B cell (primary cell): ENCODE measurements around the gene ZNF260. TPM values are rescaled to one million over a fixed set of nuclear protein-coding genes. Genes with fewer than 3 reads are reported as not detected.

Source experiments
- ATAC-seq: fragments of 200-7000 bp; cut with Tn5 transposase; one replicate; pipeline ENCODE4 v1.10.0; 2021; ENCODE audit warnings: low read depth, mild to moderate bottlenecking, moderate number of reproducible peaks, moderate library complexity
- CTCF ChIA-PET: fragments of 350-600 bp; sonication (Branson Sonifier 250); formaldehyde crosslinking; loops from one replicate; lab custom pipeline; 2021; ENCODE audit warnings: antibody characterized with exemption, inconsistent platforms; lab: Charles Lee
- POLR2A ChIA-PET: fragments of 350-600 bp; sonication (Branson Sonifier 250); formaldehyde crosslinking; loops from one replicate; lab custom pipeline; 2021; ENCODE audit warnings: antibody characterized with exemption; lab: Charles Lee
- DNase-seq: peaks from one replicate; pipeline ENCODE4 v3.0.0; 2013
- H2AFZ ChIP-seq: 2 replicates; pipeline ENCODE4 v1.6.1; 2012; ENCODE audit warnings: mild to moderate bottlenecking, low read depth, low read length; ENCODE audit not compliant: insufficient read depth, poor library complexity, severe bottlenecking
- H3K27ac ChIP-seq, 2 donors: 1 replicate in 1 of 2; 2 replicates in 1 of 2; pipeline ENCODE4 v1.5.1; 2012 to 2013; ENCODE audit warnings: low read length in 2 of 2, mild to moderate bottlenecking in 2 of 2, moderate library complexity in 1 of 2
- H3K27me3 ChIP-seq, 4 experiments: fragments of 200-600 bp in 1 of 4; sonication (generic) in 1 of 4; replicated peaks in 1 of 4; 1 replicate in 2 of 4; 2 replicates in 2 of 4; pipeline versions ENCODE4 v1.6.1 to v1.7.0; 2013 to 2016; ENCODE audit warnings: low read length in 3 of 4, mild to moderate bottlenecking in 2 of 4, mixed read lengths in 1 of 4, moderate library complexity in 1 of 4; ENCODE audit not compliant: insufficient read depth in 4 of 4, control insufficient read depth in 3 of 4; ENCODE audit errors: control extremely low read depth in 1 of 4
- H3K36me3 ChIP-seq, 2 experiments: replicated peaks in 1 of 2; 1 replicate in 1 of 2; 2 replicates in 1 of 2; pipeline versions ENCODE4 v1.6.1 to v1.7.1; 2013; ENCODE audit warnings: low read length in 1 of 2; ENCODE audit not compliant: insufficient read depth in 2 of 2, control insufficient read depth in 1 of 2; ENCODE audit errors: control extremely low read depth in 1 of 2, extremely low read depth in 1 of 2
- H3K4me1 ChIP-seq, 2 donors: fragments of 200-600 bp in 1 of 2; sonication (generic) in 1 of 2; 1 replicate in 1 of 2; 2 replicates in 1 of 2; pipeline versions ENCODE4 v1.5.1 to v1.6.1; 2013 to 2017; ENCODE audit warnings: low read length in 2 of 2; ENCODE audit not compliant: control insufficient read depth in 2 of 2, insufficient read depth in 2 of 2
- H3K4me2 ChIP-seq: replicated peaks from 2 replicates; pipeline ENCODE3; 2012; ENCODE audit warnings: mild to moderate bottlenecking, low read depth, low read length; ENCODE audit not compliant: poor library complexity, severe bottlenecking
- H3K4me3 ChIP-seq, 5 experiments: fragments of 200-600 bp in 1 of 5; sonication (generic) in 1 of 5; 1 replicate in 3 of 5; 2 replicates in 2 of 5; pipeline versions ENCODE4 v1.5.1 to v1.7.0; 2011 to 2016; ENCODE audit warnings: low read length in 4 of 5, mild to moderate bottlenecking in 4 of 5, low read depth in 2 of 5, control low read depth in 1 of 5, moderate library complexity in 1 of 5; ENCODE audit not compliant: insufficient read depth in 1 of 5; ENCODE audit errors: control extremely low read depth in 1 of 5, extremely low read depth in 1 of 5
- H3K79me2 ChIP-seq: fragments of 200-600 bp; sonication (generic); one replicate; pipeline ENCODE4 v1.6.0; 2016; ENCODE audit warnings: low read length; ENCODE audit not compliant: control insufficient read depth, insufficient read depth
- H3K9ac ChIP-seq: fragments of 200-600 bp; sonication (generic); 2 replicates; pipeline ENCODE4 v1.6.1; 2017; ENCODE audit warnings: mild to moderate bottlenecking, low read length, moderate library complexity
- H3K9me3 ChIP-seq, 3 donors: one replicate each; pipeline versions ENCODE4 v1.6.1 to v1.7.1; 2013; ENCODE audit warnings: low read length in 2 of 3; ENCODE audit not compliant: control insufficient read depth in 2 of 3, insufficient read depth in 1 of 3; ENCODE audit errors: control extremely low read depth in 1 of 3
- H4K20me1 ChIP-seq: 2 replicates; pipeline ENCODE4 v1.6.0; 2012; ENCODE audit warnings: mild to moderate bottlenecking, low read length; ENCODE audit not compliant: insufficient read depth, control insufficient read depth, poor library complexity, severe bottlenecking
- H3K27ac Mint-ChIP-seq: one replicate; pipeline ENCODE4 v1.8.0; 2021; ENCODE audit warnings: mixed read lengths
- H3K27me3 Mint-ChIP-seq: one replicate; pipeline ENCODE4 v1.8.0; 2021; ENCODE audit warnings: mixed read lengths
- H3K4me1 Mint-ChIP-seq: one replicate; pipeline ENCODE4 v1.8.0; 2021; ENCODE audit warnings: mixed read lengths
- H3K4me3 Mint-ChIP-seq: one replicate; pipeline ENCODE4 v1.8.0; 2021; ENCODE audit warnings: mixed read lengths
- H3K9me3 Mint-ChIP-seq: one replicate; pipeline ENCODE4 v1.8.0; 2022; ENCODE audit warnings: mixed read lengths; ENCODE audit not compliant: insufficient read depth
- EZH2 ChIP-seq: IDR thresholded peaks from 2 replicates; pipeline ENCODE4 v1.6.1; 2012; ENCODE audit warnings: borderline replicate concordance, low read depth, mild to moderate bottlenecking, moderate library complexity, low read length; ENCODE audit not compliant: insufficient read depth, poor library complexity, severe bottlenecking
- WGBS: methylation state at CpG from one replicate; pipeline ENCODE4 v1.1.5; 2013; ENCODE audit warnings: missing lambda C conversion rate; ENCODE audit not compliant: insufficient coverage; 5-methylcytosine and 5-hydroxymethylcytosine counted together
- intact Hi-C: fragments of 100-400 bp; cut with micrococcal nuclease; formaldehyde crosslinking; loops from one replicate; pipeline ENCODE4 v1.10.0; 2022
- polyA plus RNA-seq: library from polyadenylated mRNA; depleted of rRNA; stranded (reverse); fragments of >200 nt; gene quantifications from 2 replicates; pipeline ENCODE4 v1.2.3, GENCODE V29; 2012
- total RNA-seq, 2 donors: library from RNA; stranded (reverse); fragments of 120-200 nt in 1 of 2; gene quantifications; 1 replicate in 1 of 2; 2 replicates in 1 of 2; pipeline versions ENCODE4 v1.2.3 to v1.2.4, GENCODE V29; 2013 to 2022
- TF ChIP-seq, protein P1 (sequence below): fragments of 200-600 bp; IDR thresholded peaks from one replicate; pipeline ENCODE4 v1.8.0; 2022; ENCODE audit warnings: antibody characterized with exemption, mild to moderate bottlenecking

Gene ZNF260
- total and polyA plus RNA-seq, 2 donors (not counting 1 experiment from before 2014, with no cell fraction given), result 3.0 to 20.4 TPM

DNA sequence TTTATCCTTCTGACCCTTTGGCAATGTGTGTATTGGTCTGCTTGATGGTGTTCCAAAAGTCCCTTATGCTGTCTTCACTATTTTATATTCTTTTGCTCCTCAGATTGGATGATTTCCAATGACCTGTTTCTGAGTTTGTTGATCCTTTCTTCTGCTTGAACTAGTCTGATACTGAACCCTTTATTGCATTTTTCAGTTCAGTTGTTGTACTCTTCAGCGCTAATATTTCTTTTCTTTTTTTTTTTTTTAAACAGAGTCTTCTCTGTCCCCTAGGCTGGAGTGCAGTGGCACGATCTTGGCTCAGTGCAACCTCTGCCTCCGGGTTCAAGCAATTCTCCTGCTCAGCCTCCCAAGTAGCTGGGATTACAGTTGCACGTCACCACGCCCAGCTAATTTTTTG, 26.1 kb downstream of the ZNF260 start:
- DNase-seq (no peak), ATAC-seq (no peak)
- H3K4me1 Mint-ChIP-seq, result no peaks in the 10 kb centered on the region
- Histone ChIP-seq H3K4me1 (no peaks in the 10 kb centered on the region), H2AFZ (no peak overlapping the region), H4K20me1 (no peaks in the 10 kb centered on the region), H3K4me3 (no peak overlapping the region), H3K4me2 (no peak overlapping the region), H3K27me3 (no peaks in the 10 kb centered on the region), H3K27ac (no peak overlapping the region), H3K9ac (no peak overlapping the region), H3K36me3 (no peaks in the 10 kb centered on the region), H3K9me3 (peaks cover 3 to 83% (median 39%) of the 10 kb centered on the region in 3 donors), H3K79me2 (no peaks in the 10 kb centered on the region)
- no peak overlapping the region for H3K27ac Mint-ChIP-seq
- no peaks in the 10 kb centered on the region for H3K27me3 Mint-ChIP-seq
- H3K9me3 Mint-ChIP-seq, result peaks cover 16% of the 10 kb centered on the region
- CTCF ChIA-PET, result no interaction called here
- no peak overlapping the region for H3K4me3 Mint-ChIP-seq
- TF ChIP-seq, protein P1, sequence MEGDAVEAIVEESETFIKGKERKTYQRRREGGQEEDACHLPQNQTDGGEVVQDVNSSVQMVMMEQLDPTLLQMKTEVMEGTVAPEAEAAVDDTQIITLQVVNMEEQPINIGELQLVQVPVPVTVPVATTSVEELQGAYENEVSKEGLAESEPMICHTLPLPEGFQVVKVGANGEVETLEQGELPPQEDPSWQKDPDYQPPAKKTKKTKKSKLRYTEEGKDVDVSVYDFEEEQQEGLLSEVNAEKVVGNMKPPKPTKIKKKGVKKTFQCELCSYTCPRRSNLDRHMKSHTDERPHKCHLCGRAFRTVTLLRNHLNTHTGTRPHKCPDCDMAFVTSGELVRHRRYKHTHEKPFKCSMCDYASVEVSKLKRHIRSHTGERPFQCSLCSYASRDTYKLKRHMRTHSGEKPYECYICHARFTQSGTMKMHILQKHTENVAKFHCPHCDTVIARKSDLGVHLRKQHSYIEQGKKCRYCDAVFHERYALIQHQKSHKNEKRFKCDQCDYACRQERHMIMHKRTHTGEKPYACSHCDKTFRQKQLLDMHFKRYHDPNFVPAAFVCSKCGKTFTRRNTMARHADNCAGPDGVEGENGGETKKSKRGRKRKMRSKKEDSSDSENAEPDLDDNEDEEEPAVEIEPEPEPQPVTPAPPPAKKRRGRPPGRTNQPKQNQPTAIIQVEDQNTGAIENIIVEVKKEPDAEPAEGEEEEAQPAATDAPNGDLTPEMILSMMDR, result no peak
- no peak for TF ChIP-seq EZH2
- POLR2A ChIA-PET, result no interaction called here
- intact Hi-C loops, result no loop called here
- 100% methylated on average over 2 of the region's 5 CpGs for WGBS

DNA sequence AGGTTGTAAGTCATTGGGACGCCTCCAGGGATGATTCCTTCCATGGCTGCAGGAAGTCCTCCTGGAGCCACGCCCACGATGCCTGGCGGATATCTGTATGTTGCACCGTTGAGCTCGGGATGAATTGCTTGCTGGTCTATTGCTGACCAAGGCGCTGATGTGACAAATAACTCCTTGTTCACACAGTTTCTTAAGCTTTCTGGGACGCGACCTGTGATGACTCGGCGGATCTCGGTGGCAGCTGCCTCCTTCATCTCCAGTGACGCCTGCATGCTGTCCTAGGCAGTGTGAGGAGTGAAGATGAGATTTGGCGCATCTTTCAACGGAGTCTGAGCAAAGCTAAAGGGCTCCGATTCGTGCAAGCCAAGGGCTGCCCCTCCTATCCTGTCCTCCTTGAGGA, 31.1 kb downstream of the ZNF260 start:
- H3K9ac ChIP-seq, result no peak overlapping the region
- Mint-ChIP-seq H3K4me3 (no peak overlapping the region), H3K27me3 (no peaks in the 10 kb centered on the region), H3K27ac (no peak overlapping the region), H3K4me1 (peaks cover 10% of the 10 kb centered on the region), H3K9me3 (peaks cover 13% of the 10 kb centered on the region)
- ChIA-PET POLR2A (no interaction called here), CTCF (interaction anchor here (0.6 to 1.0 kb wide), 2 partner anchors 8 to 37 kb away, joined by 3 read pairs; partner anchors contain the start of gene ZNF566)
- no peak for DNase-seq
- no peak overlapping the region for H3K4me3 ChIP-seq
- no peaks in the 10 kb centered on the region for H4K20me1 ChIP-seq
- WGBS, result 89% methylated on average over 13 of the region's 17 CpGs
- no peaks in the 10 kb centered on the region for H3K27me3 ChIP-seq
- H3K79me2 ChIP-seq, result no peaks in the 10 kb centered on the region
- no peak overlapping the region for H2AFZ ChIP-seq
- TF ChIP-seq, protein P1, result no peak
- TF ChIP-seq EZH2, result no peak
- no peak for ATAC-seq
- peaks cover 1 to 64% (median 13%) of the 10 kb centered on the region in 3 donors for H3K9me3 ChIP-seq
- H3K36me3 ChIP-seq, result no peaks in the 10 kb centered on the region
- H3K4me2 ChIP-seq, result no peak overlapping the region
- peaks cover 6 to 11% of the 10 kb centered on the region in 2 donors for H3K4me1 ChIP-seq
- intact Hi-C loops, result no loop called here
- no peak overlapping the region for H3K27ac ChIP-seq
